Measurements from ENCODE around the gene MRE11.

Gene MRE11

GRCh38 chr11:94417386-94417987 is 76.2 kb downstream of the MRE11 start:
- peaks cover 5% of the 10 kb centered on the region; the same call in 1 of the 2 replicates for H3K36me3 ChIP-seq
- H3K27me3 ChIP-seq (ENCODE audit: insufficient read depth, low read depth, severe bottlenecking): no peaks in the 10 kb centered on the region
- no peak overlapping the region for H3K4me3 ChIP-seq (ENCODE audit: low read depth, low read length)
- H3K9me3 ChIP-seq (ENCODE audit: severe bottlenecking): no peaks in the 10 kb centered on the region
- no peak for DNase-seq
- H3K27ac ChIP-seq: no peak overlapping the region
- TF ChIP-seq CTCF (IDR thresholded peaks at IDR 0.05; ENCODE audit: low read depth, low read length): 0 out of 2 replicates have a peak, but pooled peaks have one; percentile 29

- TF ChIP-seq CTCF (IDR thresholded peaks at IDR 0.05; ENCODE audit: low read depth, low read length): no peak
- DNase-seq: no peak
These were observed 88.4 kb downstream of the MRE11 start for GRCh38 chr11:94405062-94405833.

GRCh38 chr11:94402355-94402754 is 91.3 kb downstream of the MRE11 start:
- H3K27me3 ChIP-seq (ENCODE audit: insufficient read depth, low read depth, severe bottlenecking): peaks cover 12% of the 10 kb centered on the region
- TF ChIP-seq CTCF (IDR thresholded peaks at IDR 0.05; ENCODE audit: low read depth, low read length): no peak
- DNase-seq: no peak

More at GRCh38 chr11:94405062-94405833, 88.4 kb downstream of the MRE11 start:
- no peaks in the 10 kb centered on the region for H3K9me3 ChIP-seq (ENCODE audit: severe bottlenecking)
- H3K27ac ChIP-seq: no peak overlapping the region
- peaks cover 12% of the 10 kb centered on the region for H3K27me3 ChIP-seq (ENCODE audit: insufficient read depth, low read depth, severe bottlenecking)
- H3K36me3 ChIP-seq: no peaks in the 10 kb centered on the region
- no peak overlapping the region for H3K4me3 ChIP-seq (ENCODE audit: low read depth, low read length)

GRCh38 chr11:94401773-94402265 is 91.8 kb downstream of the MRE11 start:
- Histone ChIP-seq H3K27me3 (ENCODE audit: insufficient read depth, low read depth, severe bottlenecking) (peaks cover 12% of the 10 kb centered on the region), H3K36me3 (no peaks in the 10 kb centered on the region), H3K9me3 (ENCODE audit: severe bottlenecking) (no peaks in the 10 kb centered on the region), H3K27ac (no peak overlapping the region), H3K4me3 (ENCODE audit: low read depth, low read length) (peak overlapping the region; percentile 57)
- TF ChIP-seq CTCF (IDR thresholded peaks at IDR 0.05; ENCODE audit: low read depth, low read length): no peak
- no peak for DNase-seq

More at GRCh38 chr11:94402355-94402754, 91.3 kb downstream of the MRE11 start:
- Histone ChIP-seq H3K27ac (no peak overlapping the region), H3K4me3 (ENCODE audit: low read depth, low read length) (no peak overlapping the region), H3K9me3 (ENCODE audit: severe bottlenecking) (no peaks in the 10 kb centered on the region), H3K36me3 (no peaks in the 10 kb centered on the region)

GRCh38 chr11:94400839-94401772 is 92.5 kb downstream of the MRE11 start, which contains the start of gene GPR83:
Gene GPR83 (minus strand): TSS chr11:94401419. CDS start chr11:94401247, 172 bp downstream.
- Histone ChIP-seq H3K4me3 (ENCODE audit: low read depth, low read length) (peak within 1 kb of the TSS; percentile 57), H3K27ac (no peak within 1 kb of the TSS), H3K9me3 (ENCODE audit: severe bottlenecking) (no peaks in the 10 kb centered on the region), H3K27me3 (ENCODE audit: insufficient read depth, low read depth, severe bottlenecking) (peaks cover 12% of the 10 kb centered on the region), H3K36me3 (no peaks in the 10 kb centered on the region)
- peak; percentile 20 for DNase-seq
- peak; percentile 20; the same call in 1 of the 2 replicates for TF ChIP-seq CTCF (IDR thresholded peaks at IDR 0.05; ENCODE audit: low read depth, low read length)
